Bronchial epithelial cell (primary cell): ENCODE results near the gene MANBA. TPM values are rescaled to one million over a fixed set of nuclear protein-coding genes. Genes with fewer than 3 reads are reported as not detected.

Experiments
- DNase-seq: peaks from one replicate; pipeline ENCODE4 v3.0.0-alpha.2; 2010; ENCODE audit warnings: low read depth
- FAIRE-seq: peaks from 2 replicates; lab custom pipeline; 2011; peaks lifted over from hg19 to GRCh38; lab: Jason Lieb, UNC
- H3K27me3 ChIP-seq: 2 replicates; pipeline ENCODE4 v1.5.1; 2011; ENCODE audit warnings: low read length; ENCODE audit not compliant: control insufficient read depth, insufficient read depth
- H3K36me3 ChIP-seq: 2 replicates; pipeline ENCODE4 v1.5.1; 2011; ENCODE audit warnings: low read length; ENCODE audit not compliant: control insufficient read depth, insufficient read depth
- H3K4me3 ChIP-seq: 2 replicates; pipeline ENCODE4 v1.5.1; 2011; ENCODE audit warnings: mild to moderate bottlenecking, low read depth, low read length, control low read depth
- total RNA-seq: library from RNA; depleted of rRNA; stranded (reverse); fragments of >200 nt; gene quantifications from 2 replicates; pipeline ENCODE4 v1.2.1, GENCODE V29; 2014
- TF ChIP-seq, protein P1 (sequence below): IDR thresholded peaks from 2 replicates; pipeline ENCODE4 v1.5.1; 2011; ENCODE audit warnings: mild to moderate bottlenecking, moderate library complexity, low read length, control low read depth, inconsistent platforms; ENCODE audit not compliant: insufficient read depth, severe bottlenecking

MANBA gene
- total RNA-seq, 1 donor from 2014 or later = 60.3 TPM

DNA sequence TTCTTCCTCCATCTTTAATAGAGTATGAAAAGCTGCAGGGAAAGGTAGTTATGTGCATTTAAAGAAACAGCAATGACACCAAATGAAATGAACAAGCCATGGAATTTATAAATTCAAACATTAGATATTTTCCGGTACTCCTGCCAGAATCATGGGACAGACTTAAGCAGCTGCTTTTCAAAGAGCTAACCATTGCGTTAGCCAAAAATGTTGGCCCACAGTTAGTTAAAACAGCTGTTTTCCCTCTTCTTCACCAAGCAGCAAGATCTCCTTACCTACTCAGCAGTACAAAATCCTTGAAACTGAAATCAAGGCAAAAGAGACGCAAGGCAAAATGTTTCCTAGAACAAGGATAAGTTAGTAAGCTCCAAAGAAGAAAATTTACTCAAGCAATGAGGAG, 64.0 kb downstream of the MANBA start:
- H3K4me3 ChIP-seq = no peak overlapping the region
- no peaks in the 10 kb centered on the region for H3K27me3 ChIP-seq
- no peak for FAIRE-seq
- H3K36me3 ChIP-seq = no peaks in the 10 kb centered on the region
- TF ChIP-seq, protein P1, sequence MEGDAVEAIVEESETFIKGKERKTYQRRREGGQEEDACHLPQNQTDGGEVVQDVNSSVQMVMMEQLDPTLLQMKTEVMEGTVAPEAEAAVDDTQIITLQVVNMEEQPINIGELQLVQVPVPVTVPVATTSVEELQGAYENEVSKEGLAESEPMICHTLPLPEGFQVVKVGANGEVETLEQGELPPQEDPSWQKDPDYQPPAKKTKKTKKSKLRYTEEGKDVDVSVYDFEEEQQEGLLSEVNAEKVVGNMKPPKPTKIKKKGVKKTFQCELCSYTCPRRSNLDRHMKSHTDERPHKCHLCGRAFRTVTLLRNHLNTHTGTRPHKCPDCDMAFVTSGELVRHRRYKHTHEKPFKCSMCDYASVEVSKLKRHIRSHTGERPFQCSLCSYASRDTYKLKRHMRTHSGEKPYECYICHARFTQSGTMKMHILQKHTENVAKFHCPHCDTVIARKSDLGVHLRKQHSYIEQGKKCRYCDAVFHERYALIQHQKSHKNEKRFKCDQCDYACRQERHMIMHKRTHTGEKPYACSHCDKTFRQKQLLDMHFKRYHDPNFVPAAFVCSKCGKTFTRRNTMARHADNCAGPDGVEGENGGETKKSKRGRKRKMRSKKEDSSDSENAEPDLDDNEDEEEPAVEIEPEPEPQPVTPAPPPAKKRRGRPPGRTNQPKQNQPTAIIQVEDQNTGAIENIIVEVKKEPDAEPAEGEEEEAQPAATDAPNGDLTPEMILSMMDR = no peak
- DNase-seq = no peak

- H3K36me3 ChIP-seq = peaks cover 1% of the 10 kb centered on the region
- TF ChIP-seq, protein P1 = no peak
- no peak for FAIRE-seq
- no peak overlapping the region for H3K4me3 ChIP-seq
- no peaks in the 10 kb centered on the region for H3K27me3 ChIP-seq
- peak; percentile 26 for DNase-seq
These were observed 66.0 kb downstream of the MANBA start for GRCh38 chr4:102694791-102695190.

GRCh38 chr4:102693861-102694260, 66.9 kb downstream of the MANBA start:
- FAIRE-seq = no peak
- no peak for DNase-seq
- no peak overlapping the region for H3K4me3 ChIP-seq
- H3K36me3 ChIP-seq = peaks cover 1% of the 10 kb centered on the region
- TF ChIP-seq, protein P1 = no peak
- H3K27me3 ChIP-seq = no peaks in the 10 kb centered on the region

DNA sequence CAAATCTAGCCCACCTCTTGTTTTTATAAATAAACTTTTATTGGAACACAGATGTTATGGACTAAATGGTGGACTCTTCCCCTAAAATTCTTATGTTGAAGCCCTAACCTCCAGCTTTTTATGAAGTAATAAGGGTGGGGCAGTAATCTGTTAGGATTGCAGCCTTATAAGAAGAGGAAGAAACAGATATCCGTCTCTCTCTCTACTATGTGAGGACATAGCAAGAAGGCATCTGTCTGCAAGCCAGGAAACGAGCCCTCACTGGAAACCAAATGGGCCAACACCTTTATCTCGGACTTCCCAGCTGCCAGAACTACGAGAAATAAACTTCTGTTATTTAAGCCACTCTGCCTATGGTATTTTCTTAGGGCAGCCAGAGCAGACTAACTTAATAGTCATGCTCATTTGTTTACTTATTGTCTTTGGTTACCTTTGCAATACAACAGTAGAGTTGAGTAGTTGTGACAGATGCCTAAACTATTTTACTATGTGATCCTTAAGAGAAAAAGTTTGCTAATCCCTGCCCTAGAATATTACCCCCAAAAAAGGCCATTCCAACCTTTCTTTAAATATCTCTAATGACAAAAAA, 67.4 kb downstream of the MANBA start:
- no peaks in the 10 kb centered on the region for H3K27me3 ChIP-seq
- H3K4me3 ChIP-seq = no peak overlapping the region
- no peak for FAIRE-seq
- DNase-seq = peak; percentile 88
- TF ChIP-seq, protein P1 = no peak
- H3K36me3 ChIP-seq = peaks cover 1% of the 10 kb centered on the region

- no peak for FAIRE-seq
- TF ChIP-seq, protein P1 = no peak
- no peak overlapping the region for H3K4me3 ChIP-seq
- no peak for DNase-seq
- peaks cover 1% of the 10 kb centered on the region for H3K36me3 ChIP-seq
- no peaks in the 10 kb centered on the region for H3K27me3 ChIP-seq
These were observed 68.3 kb downstream of the MANBA start for GRCh38 chr4:102692474-102692873.

GRCh38 chr4:102687982-102688433, 72.8 kb downstream of the MANBA start:
- Histone ChIP-seq H3K27me3 (no peaks in the 10 kb centered on the region), H3K4me3 (no peak overlapping the region), H3K36me3 (peaks cover 1% of the 10 kb centered on the region)
- TF ChIP-seq, protein P1 = no peak
- FAIRE-seq (no peak), DNase-seq (no peak)
